Measurements from ENCODE around the gene PAIP1. TPM values are rescaled to one million over a fixed set of nuclear protein-coding genes. Genes with fewer than 3 reads are reported as not detected.

The PAIP1 gene
- total and polyA plus RNA-seq, 2 donors (not counting 3 experiments of a cell fraction or from before 2014, with no cell fraction given), result 69.1 to 90.1 TPM

GRCh38 chr5:43484106-43484849, 72.6 kb downstream of the PAIP1 start:
- dilution Hi-C loops (cut with MboI; ENCODE audit: extremely low pct_ligation_motif_present, low sequenced_read_pairs), result no loop called here
- intact Hi-C loops (cut with micrococcal nuclease), result loop anchor here (1.0 to 10.0 kb wide), 8 partner anchors 31 to 1559 kb away; partner anchors contain the start of genes C5orf34 and FBXO4
- Histone ChIP-seq H3K27ac (ENCODE audit: insufficient read depth, low read depth, low read length) (peak overlapping the region; percentile 77), H4K20me1 (replicated peaks; ENCODE audit: control insufficient read depth, extremely low read depth, insufficient read depth, low read length) (no peaks in the 10 kb centered on the region), H3K79me2 (ENCODE audit: control insufficient read depth, insufficient read depth, low read length) (peaks cover 12% of the 10 kb centered on the region), H3K36me3 (ENCODE audit: control insufficient read depth in 2 of 2, extremely low read depth in 1 of 2, insufficient read depth in 2 of 2, low read length in 2 of 2) (no peaks in the 10 kb centered on the region), H3K9me1 (replicated peaks; ENCODE audit: control insufficient read depth, extremely low read depth, insufficient read depth, low read length) (no peaks in the 10 kb centered on the region), H3K4me1 (ENCODE audit: control insufficient read depth, extremely low read depth, insufficient read depth, low read length) (peaks cover 14% of the 10 kb centered on the region), H3K9ac (replicated peaks; ENCODE audit: extremely low read depth, insufficient read depth, low read length) (peak overlapping the region; percentile 87), H3K27me3 (ENCODE audit: control insufficient read depth in 2 of 2, insufficient read depth in 2 of 2, low read length in 2 of 2) (no peaks in the 10 kb centered on the region), H3K9me3 (replicated peaks; ENCODE audit: control insufficient read depth, insufficient read depth, low read length) (no peaks in the 10 kb centered on the region), H3K4me3 (replicated peaks in 1 of 3; ENCODE audit: insufficient read depth in 1 of 3, low read depth in 1 of 3, low read length in 3 of 3) (peak overlapping the region; percentile 57 to 97 (median 64)), H3K4me2 (ENCODE audit: insufficient read depth, low read length) (peak overlapping the region; percentile 84), H2AFZ (ENCODE audit: low read depth, low read length) (peak overlapping the region; percentile 24)
- no peak for TF ChIP-seq MYC (IDR thresholded peaks at IDR 0.05; ENCODE audit: low read depth, low read length)
- TF ChIP-seq, protein P1, sequence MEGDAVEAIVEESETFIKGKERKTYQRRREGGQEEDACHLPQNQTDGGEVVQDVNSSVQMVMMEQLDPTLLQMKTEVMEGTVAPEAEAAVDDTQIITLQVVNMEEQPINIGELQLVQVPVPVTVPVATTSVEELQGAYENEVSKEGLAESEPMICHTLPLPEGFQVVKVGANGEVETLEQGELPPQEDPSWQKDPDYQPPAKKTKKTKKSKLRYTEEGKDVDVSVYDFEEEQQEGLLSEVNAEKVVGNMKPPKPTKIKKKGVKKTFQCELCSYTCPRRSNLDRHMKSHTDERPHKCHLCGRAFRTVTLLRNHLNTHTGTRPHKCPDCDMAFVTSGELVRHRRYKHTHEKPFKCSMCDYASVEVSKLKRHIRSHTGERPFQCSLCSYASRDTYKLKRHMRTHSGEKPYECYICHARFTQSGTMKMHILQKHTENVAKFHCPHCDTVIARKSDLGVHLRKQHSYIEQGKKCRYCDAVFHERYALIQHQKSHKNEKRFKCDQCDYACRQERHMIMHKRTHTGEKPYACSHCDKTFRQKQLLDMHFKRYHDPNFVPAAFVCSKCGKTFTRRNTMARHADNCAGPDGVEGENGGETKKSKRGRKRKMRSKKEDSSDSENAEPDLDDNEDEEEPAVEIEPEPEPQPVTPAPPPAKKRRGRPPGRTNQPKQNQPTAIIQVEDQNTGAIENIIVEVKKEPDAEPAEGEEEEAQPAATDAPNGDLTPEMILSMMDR (IDR thresholded peaks at IDR 0.05; ENCODE audit: extremely low read depth in 1 of 2, insufficient read depth in 1 of 2, low read depth in 1 of 2, low read length in 2 of 2), result peak; percentile 63 to 82
- BruUV-seq (replicated peaks), result TSS peak; percentile 94
- CTCF ChIA-PET, result interaction anchor here (0.6 to 2.6 kb wide), 52 partner anchors 8 to 576 kb away, joined by 3 to 54 read pairs (median 5); partner anchors contain the start of genes C5orf34, HMGCS1 and NNT
- no peak for FAIRE-seq
- POLR2A ChIA-PET, result interaction anchor here (1.2 to 1.8 kb wide), 4 partner anchors 9 to 363 kb away, joined by 3 to 12 read pairs (median 10); partner anchors contain the start of genes C5orf34, HMGCS1 and ZNF131
- peak; percentile 88 for DNase-seq (ENCODE audit: low read depth, low spot score)
